HFFc6 (cell line): Measurements from ENCODE around the gene PADI2. TPM values are rescaled to one million over a fixed set of nuclear protein-coding genes. Genes with fewer than 3 reads are reported as not detected.

Experiments used
- DNase-seq: peaks from one replicate; pipeline ENCODE4 v3.0.0-alpha.2; 2018
- H3K27ac Mint-ChIP-seq: 2 replicates; pipeline ENCODE4 v1.8.0; 2020; ENCODE audit warnings: mild to moderate bottlenecking, mixed read lengths
- H3K27me3 Mint-ChIP-seq: 2 replicates; pipeline ENCODE4 v1.8.0; 2021; ENCODE audit warnings: mild to moderate bottlenecking, moderate library complexity, mixed read lengths; ENCODE audit not compliant: insufficient read depth
- H3K36me3 Mint-ChIP-seq: 2 replicates; pipeline ENCODE4 v1.8.0; 2021; ENCODE audit warnings: low read depth, mixed read lengths
- H3K4me1 Mint-ChIP-seq: 2 replicates; pipeline ENCODE4 v1.8.0; 2020; ENCODE audit warnings: low read depth, mixed read lengths
- H3K4me3 Mint-ChIP-seq: 2 replicates; pipeline ENCODE4 v1.8.0; 2020; ENCODE audit warnings: mild to moderate bottlenecking, moderate library complexity, mixed read lengths
- H3K9me3 Mint-ChIP-seq: 2 replicates; pipeline ENCODE4 v1.8.0; 2020; ENCODE audit warnings: mild to moderate bottlenecking, mixed read lengths
- total RNA-seq, 6 experiments: library from RNA; stranded (reverse); fragmentation: NEBNext Ultra II Directional; extraction: Animal tissue kit (Norgen Biotek cat#: 25700); gene quantifications; 2 replicates in 1 of 6; 3 replicates in 5 of 6; pipeline ENCODE4 v1.2.3, GENCODE V29; 2021
- TF ChIP-seq, protein P1 (sequence below): fragments of 200-600 bp; sonication (generic); IDR thresholded peaks from 2 replicates; pipeline ENCODE4 v1.5.0; 2021; ENCODE audit warnings: antibody characterized with exemption, mild to moderate bottlenecking

Gene PADI2
- total RNA-seq, 6 experiments from 2014 or later, result 0.05 to 0.33 (median 0.13) TPM; not detected in 2

DNA sequence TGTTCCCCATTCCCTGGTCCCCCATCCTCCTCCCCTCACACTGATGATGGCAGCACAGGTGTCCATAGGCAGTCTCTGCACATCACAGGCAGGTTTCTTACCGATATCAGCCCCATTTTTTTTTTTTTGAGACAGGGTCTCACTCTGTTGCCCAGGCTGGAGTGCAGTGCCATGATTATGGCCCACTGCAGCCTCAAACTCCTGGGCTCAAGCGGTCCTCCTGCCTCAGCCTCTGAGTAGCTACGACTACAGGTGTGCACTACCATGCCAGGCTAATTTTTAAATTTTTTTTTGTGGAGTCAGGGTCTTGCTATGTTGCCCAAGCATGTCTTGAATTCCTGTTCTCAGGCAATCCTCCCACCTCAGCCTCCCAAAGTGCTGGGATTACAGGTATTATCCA is 36.5 kb downstream of the PADI2 start:
- Mint-ChIP-seq H3K27me3 (peaks cover 27% of the 10 kb centered on the region), H3K4me1 (peaks cover 6% of the 10 kb centered on the region; the same call in 1 of the 2 replicates), H3K36me3 (no peaks in the 10 kb centered on the region), H3K9me3 (no peaks in the 10 kb centered on the region), H3K27ac (no peak overlapping the region), H3K4me3 (no peak overlapping the region)
- no peak for DNase-seq
- TF ChIP-seq, protein P1, sequence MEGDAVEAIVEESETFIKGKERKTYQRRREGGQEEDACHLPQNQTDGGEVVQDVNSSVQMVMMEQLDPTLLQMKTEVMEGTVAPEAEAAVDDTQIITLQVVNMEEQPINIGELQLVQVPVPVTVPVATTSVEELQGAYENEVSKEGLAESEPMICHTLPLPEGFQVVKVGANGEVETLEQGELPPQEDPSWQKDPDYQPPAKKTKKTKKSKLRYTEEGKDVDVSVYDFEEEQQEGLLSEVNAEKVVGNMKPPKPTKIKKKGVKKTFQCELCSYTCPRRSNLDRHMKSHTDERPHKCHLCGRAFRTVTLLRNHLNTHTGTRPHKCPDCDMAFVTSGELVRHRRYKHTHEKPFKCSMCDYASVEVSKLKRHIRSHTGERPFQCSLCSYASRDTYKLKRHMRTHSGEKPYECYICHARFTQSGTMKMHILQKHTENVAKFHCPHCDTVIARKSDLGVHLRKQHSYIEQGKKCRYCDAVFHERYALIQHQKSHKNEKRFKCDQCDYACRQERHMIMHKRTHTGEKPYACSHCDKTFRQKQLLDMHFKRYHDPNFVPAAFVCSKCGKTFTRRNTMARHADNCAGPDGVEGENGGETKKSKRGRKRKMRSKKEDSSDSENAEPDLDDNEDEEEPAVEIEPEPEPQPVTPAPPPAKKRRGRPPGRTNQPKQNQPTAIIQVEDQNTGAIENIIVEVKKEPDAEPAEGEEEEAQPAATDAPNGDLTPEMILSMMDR, result no peak

DNA sequence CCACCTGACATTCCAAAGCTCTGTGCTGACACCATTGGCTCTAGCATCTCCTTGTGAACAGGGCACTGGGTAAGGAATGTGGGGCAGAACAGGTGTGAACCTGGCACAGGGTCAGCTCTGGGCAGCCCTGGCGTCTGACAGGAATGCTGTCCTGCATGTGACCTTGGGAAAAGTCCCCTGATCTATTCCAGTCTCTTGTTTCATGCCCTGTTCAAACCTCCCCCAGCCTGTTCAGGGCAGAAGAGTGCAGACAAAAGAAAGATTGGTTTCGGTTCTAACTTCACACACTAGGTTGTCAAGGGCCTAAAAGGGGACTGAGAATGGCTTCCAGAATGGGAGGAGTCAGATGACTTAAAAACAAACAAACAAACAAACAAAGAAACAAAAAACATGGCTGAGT is 37.8 kb downstream of the PADI2 start:
- Mint-ChIP-seq H3K4me1 (peaks cover 6% of the 10 kb centered on the region; the same call in 1 of the 2 replicates), H3K27me3 (peaks cover 32% of the 10 kb centered on the region)

DNA sequence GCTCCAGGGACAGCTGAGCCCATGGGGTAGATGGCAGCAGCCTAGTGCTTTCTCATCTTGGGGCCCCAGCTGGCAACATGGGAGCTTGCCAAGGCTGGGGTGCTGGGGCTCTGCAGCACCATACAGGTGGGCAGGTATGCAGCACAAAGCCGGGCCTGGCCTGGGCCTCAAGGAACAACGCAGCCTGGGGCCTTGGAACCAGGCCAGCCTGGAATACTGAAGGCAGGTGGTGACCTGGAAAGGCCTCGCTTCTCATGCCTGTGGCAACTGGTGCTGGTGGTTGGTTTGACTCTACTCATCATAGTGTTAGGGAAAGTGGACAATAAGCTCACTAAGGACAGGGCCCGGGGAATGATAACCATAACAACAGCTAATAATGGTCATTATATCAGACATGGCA is 38.4 kb downstream of the PADI2 start:
- no peak for DNase-seq
- Mint-ChIP-seq H3K4me1 (peaks cover 6% of the 10 kb centered on the region; the same call in 1 of the 2 replicates), H3K9me3 (no peaks in the 10 kb centered on the region), H3K27ac (no peak overlapping the region), H3K27me3 (peaks cover 33% of the 10 kb centered on the region), H3K36me3 (no peaks in the 10 kb centered on the region), H3K4me3 (no peak overlapping the region)
- TF ChIP-seq, protein P1, result no peak

More for the DNA sequence above, 37.8 kb downstream of the PADI2 start:
- Mint-ChIP-seq H3K9me3 (no peaks in the 10 kb centered on the region), H3K36me3 (no peaks in the 10 kb centered on the region), H3K4me3 (no peak overlapping the region), H3K27ac (no peak overlapping the region)
- no peak for DNase-seq
- TF ChIP-seq, protein P1, result no peak

DNA sequence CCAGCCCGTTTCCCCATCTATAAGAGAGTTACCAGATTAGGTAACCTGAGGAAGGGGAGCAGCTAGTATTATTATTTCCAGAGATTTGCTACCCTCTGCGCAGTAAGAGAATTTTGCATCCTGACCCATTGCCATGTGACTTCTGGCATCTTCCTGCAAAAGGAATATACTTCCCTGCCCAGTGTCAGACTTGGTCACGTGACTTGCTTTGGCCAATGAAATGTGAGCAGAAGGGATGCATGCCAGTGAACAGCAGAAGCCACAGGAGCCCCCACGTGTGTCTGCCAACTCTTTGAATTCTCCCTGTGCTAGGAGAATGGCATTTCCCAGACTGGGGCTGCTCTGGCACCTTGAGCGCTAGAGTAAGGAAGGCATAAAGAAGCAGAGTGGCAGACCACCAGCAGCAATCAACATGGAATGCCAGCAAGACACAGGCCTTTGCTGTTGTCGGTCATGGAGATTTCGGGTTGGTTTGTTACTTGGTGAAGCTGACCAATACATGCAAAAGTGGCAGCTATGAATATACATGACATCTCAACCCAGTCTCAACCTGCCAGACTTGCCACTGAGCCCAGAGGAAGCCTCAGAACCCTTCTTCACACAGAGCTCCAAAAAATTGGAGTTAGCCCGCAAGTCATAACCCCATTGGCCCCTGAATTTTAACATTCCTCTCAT is 39.0 kb downstream of the PADI2 start:
- Mint-ChIP-seq H3K9me3 (no peaks in the 10 kb centered on the region), H3K27ac (no peak overlapping the region), H3K27me3 (peaks cover 32% of the 10 kb centered on the region), H3K4me3 (no peak overlapping the region), H3K36me3 (no peaks in the 10 kb centered on the region), H3K4me1 (peaks cover 5% of the 10 kb centered on the region; the same call in 1 of the 2 replicates)
- DNase-seq, result no peak
- TF ChIP-seq, protein P1, result no peak

DNA sequence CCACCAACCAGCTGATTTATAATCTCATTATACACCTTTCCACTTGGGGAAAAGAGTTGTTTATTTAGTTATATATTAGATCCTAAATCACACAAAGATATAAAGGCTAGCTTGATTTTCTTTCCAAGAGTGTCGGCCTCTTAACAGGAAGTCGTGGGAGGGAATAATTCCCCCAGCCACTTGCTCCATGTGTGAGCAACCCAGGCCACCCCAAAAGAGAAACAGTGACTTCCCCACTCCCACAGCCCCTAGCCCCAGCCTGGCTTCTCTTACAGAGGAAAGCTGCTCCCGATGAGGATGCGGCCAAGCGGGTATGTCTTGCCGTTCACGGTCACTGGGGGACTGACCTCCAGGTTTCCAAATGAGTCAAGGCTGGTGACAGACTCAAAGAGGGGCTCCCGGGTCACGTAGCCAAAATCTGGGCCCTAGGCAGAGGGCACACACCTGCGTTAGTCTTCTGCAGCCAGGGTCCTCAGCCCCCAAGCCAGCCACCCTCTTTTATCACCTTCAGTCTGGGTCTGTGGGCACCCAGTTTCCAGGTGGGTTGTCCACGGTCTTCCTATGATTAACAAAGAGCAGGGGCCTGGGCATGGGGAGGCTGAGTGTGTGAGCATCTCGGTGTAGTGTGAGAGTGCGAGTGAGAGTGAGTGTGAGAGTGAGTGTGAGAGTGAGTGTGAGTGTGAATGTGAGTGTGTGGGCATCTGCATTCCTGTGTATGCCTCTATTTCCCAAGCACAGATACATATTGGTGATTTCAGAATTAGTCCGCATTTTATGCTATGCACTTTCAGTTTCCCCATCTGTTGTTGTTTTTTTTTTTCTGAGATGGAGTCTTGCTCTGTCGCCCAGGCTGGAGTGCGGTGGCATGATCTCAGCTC is 40.0 kb downstream of the PADI2 start:
- peaks cover 29% of the 10 kb centered on the region for H3K27me3 Mint-ChIP-seq
- no peak overlapping the region for H3K27ac Mint-ChIP-seq
- H3K9me3 Mint-ChIP-seq, result no peaks in the 10 kb centered on the region
- H3K4me3 Mint-ChIP-seq, result no peak overlapping the region
- no peaks in the 10 kb centered on the region for H3K36me3 Mint-ChIP-seq
- H3K4me1 Mint-ChIP-seq, result no peaks in the 10 kb centered on the region
- TF ChIP-seq, protein P1, result no peak
- no peak for DNase-seq
